HepG2 (cell line): ENCODE data around the gene CMTM8. TPM values are rescaled to one million over a fixed set of nuclear protein-coding genes. Genes with fewer than 3 reads are reported as not detected.

Source experiments
- ZNF20 ChIP-seq: sonication (generic); formaldehyde crosslinking; IDR thresholded peaks from 2 replicates; pipeline ENCODE4 v1.4.0; 2020; ENCODE audit warnings: mild to moderate bottlenecking, moderate library complexity, missing genetic modification reagents
- ZNF468 ChIP-seq: sonication (generic); formaldehyde crosslinking; IDR thresholded peaks from 2 replicates; pipeline ENCODE4 v1.8.0; 2022; ENCODE audit warnings: mild to moderate bottlenecking, moderate library complexity, missing genetic modification reagents
- ZNF570 ChIP-seq: sonication (generic); formaldehyde crosslinking; IDR thresholded peaks from 2 replicates; pipeline ENCODE4 v1.4.0; 2020; ENCODE audit warnings: mild to moderate bottlenecking, missing genetic modification reagents, borderline replicate concordance
- polyA plus RNA-seq, 8 experiments: library from polyadenylated mRNA; depleted of rRNA in 3 of 8; stranded (reverse) in 7 of 8; unstranded in 1 of 8; fragments of >200 nt; fragmentation: Illumina TruSeq in 4 of 8; extraction: Trizol in 4 of 8; gene quantifications; 2 replicates each; pipeline versions ENCODE4 v1.2.1 to v1.2.3, GENCODE V29; 2011 to 2016; ENCODE audit warnings: low read depth in 4 of 8, missing spikeins in 1 of 8, mixed read lengths in 1 of 8; ENCODE audit not compliant: insufficient read depth in 1 of 8
- total RNA-seq, 5 experiments: library from RNA; depleted of rRNA; stranded (reverse); fragments of >200 nt; fragmentation: Illumina TruSeq; extraction: Trizol; gene quantifications; 2 replicates each; pipeline ENCODE4 v1.2.3, GENCODE V29; 2016; ENCODE audit warnings: low read depth in 1 of 5
- TF ChIP-seq, protein P1 (sequence below): sonication (generic); formaldehyde crosslinking; IDR thresholded peaks from 2 replicates; pipeline ENCODE4 v1.5.0; 2020; ENCODE audit warnings: mild to moderate bottlenecking, missing genetic modification reagents
- TF ChIP-seq, protein P2 (sequence below): sonication (generic); formaldehyde crosslinking; IDR thresholded peaks from 2 replicates; pipeline ENCODE4 v1.4.0; 2020; ENCODE audit warnings: missing genetic modification reagents, borderline replicate concordance

Gene CMTM8
- total and polyA plus RNA-seq, 2 of the 13 experiments (the other 11 are each of a cell fraction or from before 2014, with no cell fraction given): 8.9 to 15.8 TPM

DNA sequence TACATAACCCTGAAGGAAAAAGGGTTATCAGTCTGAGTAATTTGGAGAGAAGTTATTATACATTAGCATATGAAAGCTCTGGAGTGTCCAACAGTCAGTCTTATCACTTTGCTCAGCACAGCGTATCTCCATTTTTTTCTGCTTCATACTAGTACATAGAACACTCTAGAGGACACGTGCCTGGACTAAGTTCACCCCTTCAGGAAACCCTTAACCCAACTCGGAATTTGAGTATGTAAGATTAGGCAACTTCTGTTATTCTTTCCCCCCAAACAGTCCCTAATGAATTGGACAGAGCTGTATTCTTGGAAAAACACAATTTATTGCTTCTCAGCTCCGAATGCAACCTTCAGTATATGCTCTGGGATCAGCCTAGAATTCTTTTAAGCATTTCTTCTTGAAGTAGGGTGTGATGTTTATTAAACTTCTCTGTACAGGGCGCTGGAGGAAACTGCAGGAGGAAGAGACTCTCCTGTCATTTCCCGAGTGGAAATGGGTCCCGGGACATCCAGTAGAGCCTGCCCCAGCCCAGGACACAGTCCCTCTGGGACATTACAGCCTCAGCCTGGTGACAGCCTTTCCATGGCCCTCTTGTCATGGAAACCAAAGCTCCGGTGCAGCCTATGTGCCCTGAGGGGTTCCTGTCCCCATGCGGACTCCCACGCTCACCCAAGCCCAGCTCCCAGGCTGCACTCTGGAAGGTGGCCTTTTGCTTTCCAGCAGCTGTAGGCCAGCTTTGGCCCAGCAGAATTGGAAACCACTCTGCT lies 37.3 kb upstream of the CMTM8 start (continued):
- TF ChIP-seq, protein P1, sequence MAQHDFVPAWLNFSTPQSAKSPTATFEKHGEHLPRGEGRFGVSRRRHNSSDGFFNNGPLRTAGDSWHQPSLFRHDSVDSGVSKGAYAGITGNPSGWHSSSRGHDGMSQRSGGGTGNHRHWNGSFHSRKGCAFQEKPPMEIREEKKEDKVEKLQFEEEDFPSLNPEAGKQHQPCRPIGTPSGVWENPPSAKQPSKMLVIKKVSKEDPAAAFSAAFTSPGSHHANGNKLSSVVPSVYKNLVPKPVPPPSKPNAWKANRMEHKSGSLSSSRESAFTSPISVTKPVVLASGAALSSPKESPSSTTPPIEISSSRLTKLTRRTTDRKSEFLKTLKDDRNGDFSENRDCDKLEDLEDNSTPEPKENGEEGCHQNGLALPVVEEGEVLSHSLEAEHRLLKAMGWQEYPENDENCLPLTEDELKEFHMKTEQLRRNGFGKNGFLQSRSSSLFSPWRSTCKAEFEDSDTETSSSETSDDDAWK (CRISPR knock-in tag): no peak
- TF ChIP-seq ZNF570 (CRISPR knock-in tag): no peak
- no peak for TF ChIP-seq ZNF468
- TF ChIP-seq, protein P2, sequence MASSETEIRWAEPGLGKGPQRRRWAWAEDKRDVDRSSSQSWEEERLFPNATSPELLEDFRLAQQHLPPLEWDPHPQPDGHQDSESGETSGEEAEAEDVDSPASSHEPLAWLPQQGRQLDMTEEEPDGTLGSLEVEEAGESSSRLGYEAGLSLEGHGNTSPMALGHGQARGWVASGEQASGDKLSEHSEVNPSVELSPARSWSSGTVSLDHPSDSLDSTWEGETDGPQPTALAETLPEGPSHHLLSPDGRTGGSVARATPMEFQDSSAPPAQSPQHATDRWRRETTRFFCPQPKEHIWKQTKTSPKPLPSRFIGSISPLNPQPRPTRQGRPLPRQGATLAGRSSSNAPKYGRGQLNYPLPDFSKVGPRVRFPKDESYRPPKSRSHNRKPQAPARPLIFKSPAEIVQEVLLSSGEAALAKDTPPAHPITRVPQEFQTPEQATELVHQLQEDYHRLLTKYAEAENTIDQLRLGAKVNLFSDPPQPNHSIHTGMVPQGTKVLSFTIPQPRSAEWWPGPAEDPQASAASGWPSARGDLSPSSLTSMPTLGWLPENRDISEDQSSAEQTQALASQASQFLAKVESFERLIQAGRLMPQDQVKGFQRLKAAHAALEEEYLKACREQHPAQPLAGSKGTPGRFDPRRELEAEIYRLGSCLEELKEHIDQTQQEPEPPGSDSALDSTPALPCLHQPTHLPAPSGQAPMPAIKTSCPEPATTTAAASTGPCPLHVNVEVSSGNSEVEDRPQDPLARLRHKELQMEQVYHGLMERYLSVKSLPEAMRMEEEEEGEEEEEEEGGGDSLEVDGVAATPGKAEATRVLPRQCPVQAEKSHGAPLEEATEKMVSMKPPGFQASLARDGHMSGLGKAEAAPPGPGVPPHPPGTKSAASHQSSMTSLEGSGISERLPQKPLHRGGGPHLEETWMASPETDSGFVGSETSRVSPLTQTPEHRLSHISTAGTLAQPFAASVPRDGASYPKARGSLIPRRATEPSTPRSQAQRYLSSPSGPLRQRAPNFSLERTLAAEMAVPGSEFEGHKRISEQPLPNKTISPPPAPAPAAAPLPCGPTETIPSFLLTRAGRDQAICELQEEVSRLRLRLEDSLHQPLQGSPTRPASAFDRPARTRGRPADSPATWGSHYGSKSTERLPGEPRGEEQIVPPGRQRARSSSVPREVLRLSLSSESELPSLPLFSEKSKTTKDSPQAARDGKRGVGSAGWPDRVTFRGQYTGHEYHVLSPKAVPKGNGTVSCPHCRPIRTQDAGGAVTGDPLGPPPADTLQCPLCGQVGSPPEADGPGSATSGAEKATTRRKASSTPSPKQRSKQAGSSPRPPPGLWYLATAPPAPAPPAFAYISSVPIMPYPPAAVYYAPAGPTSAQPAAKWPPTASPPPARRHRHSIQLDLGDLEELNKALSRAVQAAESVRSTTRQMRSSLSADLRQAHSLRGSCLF (CRISPR knock-in tag): no peak
- TF ChIP-seq ZNF20 (CRISPR knock-in tag): no peak
